Tibial nerve (tissue), 3 donors: ENCODE data around the gene ITIH5.

ENCODE experiments used
- CTCF ChIP-seq, 5 experiments: fragments of 200-600 bp in 3 of 5; fragments of 450-650 bp in 2 of 5; sonication (generic) in 3 of 5; IDR thresholded peaks; one replicate each; pipeline ENCODE4 v1.5.1; 2016 to 2019; ENCODE audit warnings: antibody characterized with exemption in 5 of 5, mild to moderate bottlenecking in 3 of 5, moderate library complexity in 2 of 5
- POLR2A ChIP-seq, 2 donors: fragments of 450-650 bp; IDR thresholded peaks; one replicate each; pipeline ENCODE4 v1.6.1; 2017; ENCODE audit warnings: antibody characterized with exemption in 2 of 2, mild to moderate bottlenecking in 2 of 2, moderate library complexity in 2 of 2

- no peak for TF ChIP-seq CTCF (IDR thresholded peaks at IDR 0.05)
- no peak for TF ChIP-seq POLR2A (IDR thresholded peaks at IDR 0.05)
Measured at GRCh38 chr10:7666253-7667023, at the start of gene ITIH5.
